DMS114 treated with DMSO at 0.1 percent for 48 hours (cell line): ENCODE measurements around the gene SEPTIN12.

ENCODE experiments used
- DNase-seq: peaks from one replicate; lab custom pipeline; 2025; ENCODE audit not compliant: unreplicated experiment; lab: John Stamatoyannopoulos, UW

The SEPTIN12 gene

DNA sequence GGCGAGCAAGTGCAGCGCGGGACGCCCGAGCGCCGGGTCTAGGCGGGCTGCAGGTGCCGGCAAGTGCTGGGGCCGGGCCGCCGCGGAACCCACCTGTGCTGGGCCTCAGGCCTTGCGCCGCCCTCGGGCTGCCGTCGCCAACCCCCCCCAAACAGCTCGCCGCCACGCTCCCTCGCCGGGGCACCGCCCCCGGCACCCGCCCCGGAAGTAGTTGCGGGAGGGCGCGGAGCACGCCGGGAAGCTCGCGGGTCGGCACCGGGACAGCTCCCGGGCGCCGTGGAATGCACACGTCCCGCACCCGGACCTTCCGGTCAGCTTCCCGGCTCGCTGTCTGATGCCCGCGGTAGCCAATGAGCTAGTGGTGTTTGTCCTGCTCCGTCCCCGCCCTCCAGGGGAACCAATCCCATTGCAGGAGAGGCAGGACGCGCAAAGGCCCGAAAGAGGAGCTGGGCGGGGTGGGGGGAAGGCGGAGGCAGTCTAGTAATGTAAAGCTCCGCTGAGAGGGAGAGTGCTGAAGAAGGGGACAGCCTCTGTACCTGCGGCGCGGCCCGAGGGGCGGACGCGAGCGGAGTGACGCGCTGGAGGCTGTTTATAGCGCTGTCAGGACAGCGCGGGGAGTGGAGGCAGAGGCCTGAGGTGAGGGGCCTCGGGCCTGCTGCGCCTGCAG, 53.9 kb downstream of the SEPTIN12 start, which contains the start of the genes ANKS3 and DNAAF8:
TSS of gene ANKS3 (minus strand) at position 209 of the 667 bp plus-strand sequence. CDS start 4,122 bp downstream, outside the sequence.
TSS of gene DNAAF8 (plus strand) at position 475 of the 667 bp plus-strand sequence. CDS start 1,978 bp downstream, outside the sequence.
- DNase-seq = peak; percentile 91

DNA sequence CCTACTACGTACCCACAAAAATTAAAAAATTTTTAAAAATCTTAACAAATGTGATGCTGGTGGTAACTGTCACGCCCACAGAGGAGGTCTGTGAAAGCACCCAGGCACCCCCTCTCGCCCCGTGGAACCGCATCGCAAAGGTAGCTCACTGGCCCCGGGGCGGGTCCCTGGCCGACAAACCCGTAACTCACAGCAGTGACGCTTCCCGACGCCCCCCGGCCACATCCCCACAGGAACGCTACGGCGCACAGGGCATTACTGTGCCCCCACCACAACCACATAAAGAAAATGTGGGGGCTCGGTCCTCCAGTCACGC, 54.4 kb downstream of the SEPTIN12 start:
- no peak for DNase-seq

DNA sequence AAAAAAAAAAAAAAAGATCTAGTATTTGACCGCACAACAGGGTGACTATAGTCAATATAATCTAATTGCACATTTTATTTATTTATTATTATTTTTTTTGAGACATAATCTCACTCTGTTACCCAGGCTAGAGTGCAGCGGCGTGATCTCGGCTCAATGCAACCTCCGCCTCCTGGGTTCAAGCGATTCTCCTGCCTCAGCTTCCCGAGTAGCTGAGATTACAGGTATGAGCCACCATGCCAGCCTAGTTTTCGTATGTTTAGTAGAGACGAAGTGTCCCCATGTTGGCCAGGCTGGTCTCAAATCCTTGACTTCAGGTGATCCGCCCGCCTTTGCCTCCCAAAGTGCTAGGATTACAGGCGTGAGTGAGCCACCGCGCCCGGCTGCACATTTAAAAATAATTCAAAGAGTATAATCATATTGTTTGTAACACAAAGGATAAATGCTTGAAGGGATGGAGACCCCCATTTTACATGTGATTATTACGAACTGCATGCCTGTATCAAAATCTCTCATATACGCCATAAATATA, 54.9 kb downstream of the SEPTIN12 start:
- DNase-seq = no peak

DNA sequence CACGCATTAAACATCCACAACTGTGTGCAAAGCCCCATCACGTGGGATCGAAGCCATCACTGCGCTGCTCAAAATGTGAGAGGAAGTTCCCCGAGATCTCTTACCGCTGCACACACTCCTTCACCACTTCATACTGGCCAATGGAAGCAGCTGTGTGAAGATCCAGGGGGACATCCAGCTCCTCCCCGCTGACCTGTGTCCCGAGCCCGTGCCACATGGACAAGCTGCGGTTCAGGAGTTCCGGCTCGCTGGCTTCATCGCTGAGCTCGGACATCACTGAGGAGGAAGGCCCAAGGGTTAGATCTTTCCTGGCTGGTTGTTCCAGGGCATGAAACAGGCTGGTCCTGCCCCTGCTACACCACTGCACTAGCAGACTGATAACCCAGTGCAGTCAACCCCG, 58.3 kb downstream of the SEPTIN12 start:
- DNase-seq = no peak

DNA sequence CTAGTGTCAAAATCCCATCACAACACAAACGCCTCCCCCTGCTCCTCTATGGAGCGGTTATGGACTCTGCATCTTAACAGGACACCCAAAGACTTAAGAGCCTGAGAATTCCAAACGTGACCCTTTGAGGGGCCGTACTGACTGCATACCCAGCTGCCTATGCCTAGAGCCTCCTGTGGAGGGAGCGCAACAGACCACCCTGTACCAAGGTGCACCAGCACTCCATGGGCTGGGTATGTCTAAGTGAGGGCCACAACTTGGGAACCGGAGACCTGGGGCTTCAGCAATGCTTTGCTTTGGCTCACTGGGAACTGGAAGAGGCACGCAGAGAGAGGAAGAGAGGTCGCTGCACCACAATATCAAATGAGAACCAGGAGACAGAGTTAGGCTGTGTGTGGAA, 59.5 kb downstream of the SEPTIN12 start:
- DNase-seq = no peak
